GM21390 (cell line): ENCODE results near the gene HSD17B2.
"Not testable (repeated sequence)": the region's sequence is repeated elsewhere in the genome, so short reads cannot be mapped to it uniquely, and the experiment has no call there.

ENCODE experiments used
- ATAC-seq: cut with Tn5 transposase; IDR thresholded peaks from one replicate; pipeline ENCODE4 v1.9.1; 2021; ENCODE audit not compliant: unreplicated experiment

Gene HSD17B2

DNA sequence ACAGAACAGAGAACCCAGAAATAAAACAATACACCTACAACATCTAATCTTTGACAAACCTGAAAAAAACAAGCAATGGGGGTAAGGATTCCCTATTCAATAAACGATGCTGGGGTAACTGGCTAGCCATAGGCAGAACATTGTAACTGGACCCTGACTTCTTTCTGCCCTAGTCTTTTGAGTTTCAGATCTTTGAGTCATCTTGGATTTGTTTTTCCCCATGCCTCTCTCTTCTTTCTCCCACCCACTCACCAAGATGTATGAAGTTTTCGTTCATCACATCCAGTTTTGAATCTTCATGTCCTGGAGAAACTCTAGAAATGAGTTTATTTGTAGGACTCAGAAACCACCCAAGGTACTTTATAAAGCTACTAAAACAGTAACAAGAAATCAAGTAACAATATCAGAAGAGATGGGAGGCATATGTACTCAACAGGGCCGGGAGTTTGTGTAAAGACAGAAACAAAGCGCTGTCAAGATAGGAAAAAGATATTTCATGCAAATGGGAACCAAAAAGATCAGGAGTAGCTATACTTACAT, 39.0 kb downstream of the HSD17B2 start:
- no peak for ATAC-seq

DNA sequence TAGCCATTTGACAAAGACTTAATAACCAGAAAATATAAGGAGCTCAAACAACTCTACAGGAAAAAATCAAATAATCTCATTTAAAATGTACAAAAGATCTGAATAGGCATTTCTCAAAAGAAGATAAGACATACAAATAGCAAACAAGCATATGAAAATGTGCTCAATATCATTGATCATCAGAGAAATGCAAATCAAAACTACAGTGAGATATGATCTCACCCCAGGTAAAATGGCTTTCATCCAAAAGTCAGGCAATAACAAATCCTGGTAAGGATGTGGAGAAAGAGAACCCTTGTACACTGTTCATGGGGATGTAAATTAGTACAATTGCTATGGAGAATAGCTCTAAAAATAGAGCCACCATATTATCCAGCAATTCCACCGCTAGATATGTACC, 43.1 kb downstream of the HSD17B2 start:
- ATAC-seq = no peak

DNA sequence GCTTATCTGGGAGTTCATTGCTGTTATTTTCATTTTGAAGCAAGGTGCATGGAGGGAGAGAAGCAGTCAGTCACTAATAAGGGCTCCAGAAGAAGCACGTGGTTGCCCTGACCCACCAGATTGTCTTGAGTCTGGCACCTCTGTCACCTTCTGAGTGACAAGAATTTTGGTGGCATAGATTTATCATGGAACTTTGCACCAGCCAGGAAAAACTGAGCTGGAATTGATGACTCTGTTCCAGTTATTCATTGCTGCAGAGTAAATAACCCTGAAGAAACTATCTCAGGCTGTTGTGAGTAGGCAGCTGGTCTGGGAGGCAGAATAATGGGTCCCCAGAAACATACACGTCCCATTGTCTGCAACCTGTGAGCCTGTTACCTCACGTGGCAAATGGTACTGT, 44.8 kb downstream of the HSD17B2 start:
- no peak for ATAC-seq

DNA sequence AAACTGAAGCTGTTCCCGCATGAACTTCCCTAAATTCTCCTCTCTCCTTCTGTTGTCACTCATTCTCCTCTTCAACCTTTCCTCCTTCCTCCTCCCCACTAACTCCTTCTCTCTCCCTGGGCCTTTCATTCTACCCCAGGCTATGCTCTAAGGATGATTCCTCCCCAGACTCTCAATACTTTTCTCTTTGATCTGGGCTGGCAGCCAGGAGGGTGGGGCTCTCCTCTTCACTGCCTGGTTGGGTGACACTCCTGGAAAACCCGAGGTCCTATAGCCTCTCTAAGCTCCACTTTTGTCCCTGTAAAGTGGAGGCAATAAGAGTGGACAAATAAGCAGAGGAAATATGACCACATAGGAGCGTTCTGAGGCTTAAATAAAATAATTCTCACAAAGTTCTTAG, 46.2 kb downstream of the HSD17B2 start:
- no peak for ATAC-seq

DNA sequence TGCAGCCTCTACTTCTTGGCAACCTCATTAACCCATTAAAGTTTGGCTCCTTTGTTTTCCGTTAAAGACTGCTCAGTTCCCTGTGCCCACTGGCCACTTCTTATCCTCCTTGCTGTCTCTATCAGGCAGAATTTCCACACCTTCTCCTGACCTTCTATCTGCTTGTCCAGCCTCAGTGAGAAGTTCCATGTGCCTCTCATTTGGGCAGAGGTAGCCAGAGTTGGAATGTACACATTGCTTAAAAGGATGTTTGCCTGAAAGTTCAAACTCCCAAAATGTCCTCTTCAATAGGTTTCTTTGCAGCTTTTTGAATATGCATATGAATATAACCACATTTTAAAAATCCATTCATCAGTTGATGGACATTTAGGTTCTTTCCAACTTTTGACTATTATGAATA, 47.0 kb downstream of the HSD17B2 start:
- ATAC-seq = no peak

DNA sequence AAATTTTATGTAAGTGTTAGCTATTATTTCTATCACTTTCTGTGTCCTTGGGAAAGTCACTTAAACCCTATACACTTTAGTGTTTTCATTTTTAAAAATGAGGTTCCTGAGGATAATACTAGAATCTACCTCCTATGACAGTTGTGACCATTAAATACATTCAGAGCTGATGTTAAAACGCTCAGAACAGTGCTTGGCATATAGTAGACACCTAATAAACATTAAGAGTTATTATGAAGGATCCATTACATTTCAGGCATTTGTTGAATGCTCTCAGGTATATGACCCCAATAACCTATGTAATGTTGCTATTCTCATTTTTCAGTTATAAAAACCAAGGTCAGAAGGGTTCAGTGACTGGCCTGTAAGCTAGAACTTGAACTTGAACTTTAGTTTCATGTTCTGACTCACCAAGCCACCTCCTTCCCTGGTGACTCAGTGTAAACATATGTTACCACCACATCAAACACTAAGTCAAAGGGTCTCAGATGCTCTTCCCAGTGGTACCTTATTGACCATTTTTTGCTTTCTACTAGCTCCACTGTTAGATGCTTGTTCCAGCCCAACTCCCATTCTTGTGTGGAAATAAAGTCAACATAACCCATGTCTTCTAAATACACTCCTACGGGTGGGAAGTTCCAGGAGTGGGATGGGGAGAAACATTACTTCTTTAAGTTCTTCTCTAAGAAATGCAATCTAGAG, 47.6 kb downstream of the HSD17B2 start:
- ATAC-seq = no peak

DNA sequence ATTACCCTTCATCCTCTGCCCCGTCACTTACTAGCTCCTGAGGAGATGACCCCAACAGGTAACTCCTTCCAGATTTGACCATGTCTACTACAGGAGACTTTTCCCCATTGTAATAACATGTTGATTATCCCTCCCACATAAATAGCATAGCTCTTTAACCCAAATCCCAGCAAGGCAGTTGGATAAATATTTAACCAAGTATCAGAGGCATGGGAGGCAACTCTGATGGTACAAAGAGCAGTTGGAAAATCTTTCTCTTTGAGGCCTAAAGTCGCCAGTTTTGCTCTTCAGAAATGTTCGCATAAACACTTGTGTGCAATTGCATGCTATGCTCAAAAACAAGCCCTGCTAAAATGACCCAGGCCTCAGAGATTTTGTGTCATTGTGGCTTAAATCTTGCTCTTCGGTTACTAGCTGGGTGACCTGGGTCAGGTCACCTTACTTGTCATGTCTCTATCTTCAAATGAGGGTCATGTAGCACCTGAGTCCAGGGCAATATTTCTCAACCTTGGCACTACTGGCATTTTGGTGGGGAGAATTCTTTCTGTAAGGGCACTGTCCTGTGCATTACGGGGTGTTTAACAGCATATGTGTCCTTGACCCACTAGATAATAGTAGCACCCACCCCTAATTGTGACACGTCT, 48.8 kb downstream of the HSD17B2 start:
- no peak for ATAC-seq

DNA sequence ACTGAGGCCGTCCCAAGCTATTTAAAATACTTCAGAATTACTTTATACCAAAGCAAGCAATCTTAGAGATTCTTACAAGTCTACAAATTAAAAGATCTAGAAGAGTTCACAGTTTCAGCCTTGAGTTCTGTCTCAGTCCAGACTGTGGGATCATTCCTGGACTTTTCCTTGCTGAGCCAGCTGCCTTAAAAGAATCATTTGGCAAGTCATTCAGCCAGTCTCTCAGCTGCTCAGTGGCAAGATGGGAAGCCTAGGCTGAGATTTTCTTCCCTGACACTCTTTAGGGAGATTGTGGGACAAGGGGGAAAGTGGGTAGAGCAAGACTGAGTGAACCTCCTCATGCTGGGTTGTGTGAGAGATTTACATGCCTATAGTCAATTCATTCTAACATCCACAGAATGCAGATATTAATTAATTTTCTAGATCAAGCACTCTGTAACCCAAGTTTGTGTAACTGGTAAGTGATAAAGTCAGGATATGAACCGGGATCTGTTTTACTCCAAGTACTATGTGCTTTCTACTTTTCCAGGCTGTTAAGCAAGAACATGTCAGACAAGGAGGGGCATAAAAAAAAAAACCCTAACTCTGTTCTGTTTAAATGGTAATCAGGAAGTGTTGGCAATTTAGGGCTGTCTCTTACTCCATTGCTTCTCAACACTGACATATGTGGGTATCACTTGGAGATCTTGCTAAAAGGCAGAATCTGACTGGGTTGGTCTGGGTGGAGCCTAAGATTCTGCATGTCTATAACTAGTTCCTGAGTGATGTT, 50.1 kb downstream of the HSD17B2 start:
- no peak for ATAC-seq

DNA sequence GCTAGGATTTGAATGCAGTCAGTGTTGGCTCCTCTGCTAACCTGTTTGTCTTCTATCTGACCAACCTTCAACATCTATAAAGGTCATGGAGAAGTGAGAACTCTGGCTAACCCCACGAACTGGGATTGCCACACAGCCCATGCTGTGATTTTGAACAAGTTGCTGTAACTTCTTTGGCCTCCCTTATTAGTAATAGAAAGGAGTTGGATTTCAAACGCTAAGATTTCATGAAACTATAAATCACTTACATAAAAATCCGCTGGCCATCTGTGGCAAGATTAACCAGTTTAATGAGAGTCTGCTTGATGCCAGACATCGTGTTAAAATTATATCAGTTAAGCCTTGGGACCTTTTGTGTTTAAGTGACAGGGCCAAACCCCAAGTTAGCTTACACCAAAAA, 53.4 kb downstream of the HSD17B2 start:
- no peak for ATAC-seq

DNA sequence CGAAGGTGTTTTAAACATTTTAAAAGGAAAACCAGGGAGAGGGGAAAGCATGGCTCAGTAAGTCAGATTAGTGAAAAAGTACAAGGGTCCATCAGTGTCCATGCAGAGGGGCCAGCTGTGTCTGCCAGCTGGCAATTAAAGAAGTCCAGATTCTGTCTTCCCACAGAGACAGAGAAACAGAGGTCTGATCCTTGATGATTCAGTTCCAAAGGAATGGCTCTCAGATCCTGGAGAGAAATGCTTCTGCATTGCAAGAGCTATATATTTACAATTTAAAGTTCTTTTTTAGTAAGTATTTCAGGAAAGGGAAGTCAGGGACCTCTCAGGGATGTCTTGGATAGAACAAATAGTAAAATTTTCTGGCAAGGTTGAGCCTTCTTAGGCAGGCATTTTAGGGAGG, 56.2 kb downstream of the HSD17B2 start:
- no peak for ATAC-seq

DNA sequence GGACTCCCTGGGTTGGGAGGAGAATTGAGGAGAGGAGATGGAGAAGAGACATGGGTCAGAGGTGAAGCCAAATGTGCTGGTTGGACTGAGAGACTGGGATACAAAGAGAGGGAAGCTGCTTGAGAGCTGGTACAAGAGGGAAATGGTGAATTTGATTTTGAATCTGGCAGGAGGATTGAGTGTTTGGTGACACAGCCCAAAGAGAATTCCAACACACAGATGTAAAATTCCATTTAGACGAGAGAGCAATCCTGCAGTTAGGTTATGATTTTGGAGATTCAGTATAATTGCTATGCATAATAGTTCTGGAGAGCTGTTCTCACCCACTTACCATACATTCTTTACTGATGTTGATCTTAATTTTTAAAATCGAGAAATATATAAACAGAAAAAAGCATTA, 57.7 kb downstream of the HSD17B2 start:
- no peak for ATAC-seq

DNA sequence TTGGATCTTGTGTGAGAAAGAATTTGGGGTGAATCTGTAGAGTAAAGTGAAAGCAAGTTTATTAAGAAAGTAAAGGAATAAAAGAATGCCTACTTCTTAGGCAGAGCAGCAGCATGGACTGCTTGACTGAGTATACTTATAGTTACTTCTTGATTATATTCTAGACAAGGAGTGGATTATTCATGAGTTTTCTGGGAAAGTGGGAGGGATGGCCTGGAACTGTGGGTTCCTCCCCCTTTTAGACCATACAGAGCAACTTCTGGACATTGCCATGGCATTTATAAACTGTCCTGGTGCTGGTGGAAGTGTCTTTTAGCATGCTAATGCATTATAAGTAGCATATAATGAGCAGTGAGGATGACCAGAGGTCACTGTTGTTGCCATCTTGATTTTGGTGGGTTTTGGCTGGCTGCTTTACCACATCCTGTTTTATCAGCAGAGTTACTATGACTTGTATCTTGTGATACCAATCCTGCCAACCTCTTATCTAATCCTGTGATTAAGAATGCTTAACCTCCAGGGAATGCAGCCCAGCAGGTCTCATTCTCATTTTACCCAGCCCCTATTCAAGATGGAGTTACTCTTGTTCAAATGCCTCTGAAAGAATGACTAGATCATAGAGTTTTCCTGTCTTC, 58.7 kb downstream of the HSD17B2 start:
- ATAC-seq = no peak

DNA sequence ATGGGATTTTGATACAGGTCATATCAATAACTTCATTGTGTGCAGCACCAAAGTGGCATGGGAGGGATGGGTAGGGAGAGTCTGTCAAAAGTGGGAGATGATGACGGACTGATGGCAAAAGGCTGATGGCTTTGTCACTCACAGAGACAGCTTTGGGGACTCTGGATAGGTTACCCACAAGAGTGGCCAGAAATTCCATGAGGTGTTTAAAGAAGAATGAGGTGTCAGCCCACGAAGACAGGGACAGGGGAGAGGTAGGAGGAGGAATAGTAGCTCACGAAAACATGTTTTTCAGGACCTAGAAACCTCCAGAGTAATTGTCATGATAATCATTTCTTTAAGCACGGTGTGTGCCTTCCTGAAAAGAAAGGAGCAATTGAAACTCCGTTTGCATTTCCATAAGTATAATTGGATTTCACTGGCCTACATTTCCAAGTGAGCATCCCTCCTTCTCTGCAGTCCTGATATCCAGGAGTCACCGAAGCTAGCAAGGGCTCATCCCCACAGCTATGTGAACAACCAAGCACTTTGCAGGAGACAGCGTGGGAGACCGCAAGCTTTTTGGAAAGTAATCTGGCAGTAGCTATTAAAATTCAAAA, 60.0 kb downstream of the HSD17B2 start:
- no peak for ATAC-seq

DNA sequence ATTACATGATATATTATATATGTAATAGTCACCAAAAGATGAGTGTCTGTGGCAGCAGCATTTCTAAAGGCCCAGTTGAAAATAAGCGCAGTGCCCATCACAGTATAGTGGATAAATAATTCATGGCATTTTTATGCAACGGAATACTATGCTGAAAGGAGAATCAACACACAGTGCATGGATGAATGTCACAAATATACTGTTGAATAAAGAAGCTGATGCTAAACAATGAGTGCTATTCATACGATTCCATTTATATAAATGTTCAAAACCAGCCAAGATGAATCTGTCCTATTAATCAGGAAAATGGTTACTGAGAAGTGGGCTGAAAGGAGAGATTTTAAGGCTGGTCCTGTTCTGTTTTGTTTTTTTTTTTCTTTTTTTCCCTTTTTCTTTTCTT, 61.6 kb downstream of the HSD17B2 start:
- ATAC-seq = no peak

DNA sequence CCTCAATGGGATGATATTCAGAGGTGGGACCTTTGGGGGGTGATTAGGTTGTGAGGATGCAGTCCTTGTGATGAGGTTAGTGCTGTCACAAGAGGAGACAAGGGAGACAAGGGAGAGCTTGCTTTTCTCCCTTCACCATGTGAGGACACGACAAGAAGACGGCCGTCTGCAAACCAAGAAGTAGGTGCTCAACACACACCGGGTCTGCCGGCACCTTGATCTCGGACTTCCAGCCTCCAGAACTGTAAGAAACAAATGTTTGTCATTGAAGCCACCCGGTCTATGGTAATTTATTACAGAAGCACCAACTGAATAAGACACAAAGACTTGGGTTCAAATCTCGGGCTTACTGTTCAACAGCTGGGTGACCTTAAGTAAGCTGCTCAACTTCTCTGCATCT, 70.1 kb downstream of the HSD17B2 start:
- no peak for ATAC-seq

DNA sequence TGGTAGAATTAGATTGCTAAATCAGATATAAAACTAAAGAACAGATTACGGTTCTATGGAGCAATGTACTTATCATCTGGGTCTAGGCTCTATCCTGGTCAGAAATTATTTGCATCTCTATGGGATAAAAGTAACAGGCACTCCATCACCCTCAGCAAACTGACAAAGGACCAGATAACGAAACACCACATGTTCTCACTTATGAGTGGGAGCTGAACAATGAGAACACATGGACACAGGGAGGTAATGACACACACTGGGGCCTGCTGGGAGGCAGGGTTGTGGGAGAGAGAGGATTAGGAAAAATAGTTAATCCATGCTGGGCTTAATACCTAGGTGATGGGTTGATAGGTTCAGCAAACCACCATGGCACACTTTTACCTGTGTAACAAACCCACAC, 73.0 kb downstream of the HSD17B2 start:
- ATAC-seq = no peak

DNA sequence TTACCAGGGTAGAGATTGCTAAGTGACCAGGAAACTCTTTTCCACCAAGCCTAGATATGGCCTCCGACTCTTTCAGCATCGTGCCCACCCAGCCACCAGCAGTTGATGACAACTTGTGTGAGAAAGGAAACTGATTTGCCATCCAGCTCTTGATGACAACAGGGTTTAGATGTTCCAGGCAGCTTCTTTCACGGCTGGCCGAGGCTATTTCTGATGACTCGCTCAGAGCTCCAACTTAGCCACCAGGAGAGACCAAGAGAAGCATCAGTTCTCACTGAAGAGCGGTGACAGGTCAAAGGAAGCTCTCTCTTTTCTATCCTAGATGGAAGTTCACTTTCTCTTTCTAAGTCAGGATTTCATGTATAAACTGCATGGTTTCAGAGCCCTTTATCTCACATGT, 73.7 kb downstream of the HSD17B2 start:
- no peak for ATAC-seq

DNA sequence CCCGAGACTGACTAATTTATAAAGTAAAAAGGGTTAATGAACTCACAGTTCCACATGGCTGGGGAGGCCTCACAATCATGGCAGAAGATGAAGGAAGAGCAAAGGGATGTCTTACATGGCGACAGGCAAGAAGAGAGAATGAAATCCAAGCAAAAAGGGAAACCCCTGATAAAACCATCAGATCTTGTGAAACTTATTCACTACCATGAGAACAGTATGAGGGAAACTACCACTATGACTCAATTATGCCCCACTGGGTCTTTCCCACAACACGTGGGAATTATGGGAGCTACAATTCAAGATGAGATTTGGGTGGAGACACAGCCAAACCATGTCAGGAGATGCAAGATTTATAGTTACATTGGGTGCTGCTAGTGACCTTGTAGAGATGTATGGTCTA, 74.2 kb downstream of the HSD17B2 start:
- ATAC-seq = not testable (repeated sequence)

DNA sequence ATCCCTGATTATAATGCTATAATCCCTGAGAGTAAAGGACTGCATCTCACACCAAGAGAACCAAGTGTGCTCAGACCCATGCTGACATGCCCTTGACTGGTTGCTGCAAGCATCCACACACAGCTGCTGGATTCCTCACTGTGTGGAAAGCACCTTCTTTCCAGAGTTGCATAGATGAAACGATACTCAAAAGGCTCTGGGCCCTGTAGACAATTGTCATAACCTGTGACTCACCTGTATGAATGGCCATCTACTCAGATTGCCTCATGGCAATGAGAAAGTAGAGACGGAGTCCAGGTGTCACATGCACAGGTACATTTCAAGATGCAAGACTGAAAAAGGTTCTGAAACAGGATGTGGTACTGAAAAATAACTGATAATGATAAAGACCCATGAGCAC, 76.9 kb downstream of the HSD17B2 start:
- ATAC-seq = no peak

DNA sequence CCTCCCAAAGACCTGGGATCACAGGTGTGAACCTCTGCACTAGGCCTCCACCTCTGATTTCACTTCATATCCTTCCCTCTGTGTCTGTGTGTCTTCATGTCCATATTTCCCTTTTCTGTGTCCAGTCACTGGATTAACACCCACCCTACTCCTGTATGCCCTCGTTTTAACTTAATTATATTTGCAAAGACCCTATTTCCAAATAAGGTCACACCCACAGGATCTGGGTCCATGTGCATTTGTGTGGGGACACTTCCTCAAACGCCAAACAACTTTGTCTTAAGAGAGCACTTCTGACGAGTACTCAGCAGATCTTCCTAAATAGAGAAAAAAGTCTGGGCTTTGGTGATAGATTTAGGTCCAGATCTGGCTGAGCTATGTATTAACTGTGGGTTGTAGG, 78.7 kb downstream of the HSD17B2 start:
- ATAC-seq = no peak

DNA sequence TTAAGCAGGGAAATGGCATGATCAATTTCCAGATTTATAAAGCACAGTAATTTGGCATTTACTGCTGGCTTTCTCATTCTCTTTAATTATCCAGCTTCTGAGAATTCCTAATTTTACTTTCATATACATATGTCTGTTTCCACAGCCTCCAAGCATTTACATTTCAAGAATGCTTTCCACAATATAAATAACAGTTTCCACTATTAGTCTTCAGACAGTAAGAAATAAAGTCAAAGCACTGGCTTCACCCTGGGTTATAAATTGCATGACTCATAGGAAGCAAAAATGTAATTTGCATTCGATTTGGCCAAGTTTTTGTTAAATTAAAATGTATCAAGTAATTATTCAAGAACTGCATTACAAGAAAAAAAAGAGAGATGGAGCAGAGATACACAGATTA, 81.5 kb downstream of the HSD17B2 start:
- no peak for ATAC-seq
